Caco-2 (cell line): Measurements from ENCODE around the gene SLC7A8. TPM values are rescaled to one million over a fixed set of nuclear protein-coding genes. Genes with fewer than 3 reads are reported as not detected.

Source experiments
- BruUV-seq: library from RNA; stranded (reverse); fragments of 400-500 nt; replicated peaks from 2 replicates; lab custom pipeline; 2021; lab: Mats Ljungman, UMichigan
- CTCF ChIA-PET: fragments of 300-600 bp; sonication (Branson Sonifier 250); formaldehyde crosslinking; loops from one replicate; lab custom pipeline; 2022; ENCODE audit warnings: antibody characterized with exemption; lab: Charles Lee
- POLR2A ChIA-PET: fragments of 300-600 bp; sonication (Branson Sonifier 250); formaldehyde crosslinking; loops from one replicate; lab custom pipeline; 2022; ENCODE audit warnings: antibody characterized with exemption; lab: Charles Lee
- DNase-seq, 2 experiments: peaks; one replicate each; pipeline versions ENCODE4 v3.0.0 to v3.0.0-alpha.2; 2020 to 2022
- H3K27me3 ChIP-seq: replicated peaks from 2 replicates; pipeline ENCODE4 v1.6.0; 2011; ENCODE audit warnings: low read length; ENCODE audit not compliant: control insufficient read depth, insufficient read depth
- H3K36me3 ChIP-seq: 2 replicates; pipeline ENCODE4 v1.5.1; 2011; ENCODE audit warnings: low read length; ENCODE audit not compliant: control insufficient read depth, insufficient read depth
- H3K4me1 ChIP-seq: fragments of 250-450 bp; sonication (Bioruptor Pico); 2 replicates; pipeline ENCODE4 v1.5.1; 2020; ENCODE audit warnings: mild to moderate bottlenecking
- H3K4me3 ChIP-seq: 2 replicates; pipeline ENCODE4 v1.5.1; 2011; ENCODE audit warnings: low read depth, mild to moderate bottlenecking, control low read depth, low read length
- H3K9me3 ChIP-seq: fragments of 250-450 bp; sonication (Bioruptor Pico); 2 replicates; pipeline ENCODE4 v1.5.1; 2020; ENCODE audit warnings: mild to moderate bottlenecking, moderate library complexity
- H3K27ac Mint-ChIP-seq: one replicate; pipeline ENCODE4 v1.8.0; 2022; ENCODE audit warnings: mixed read lengths; ENCODE audit not compliant: unreplicated experiment
- H3K27me3 Mint-ChIP-seq: one replicate; pipeline ENCODE4 v1.8.0; 2022; ENCODE audit warnings: mixed read lengths; ENCODE audit not compliant: insufficient read depth, unreplicated experiment
- H3K36me3 Mint-ChIP-seq: one replicate; pipeline ENCODE4 v1.8.0; 2022; ENCODE audit warnings: mild to moderate bottlenecking, mixed read lengths; ENCODE audit not compliant: insufficient read depth, unreplicated experiment
- H3K4me1 Mint-ChIP-seq: one replicate; pipeline ENCODE4 v1.8.0; 2022; ENCODE audit warnings: low read depth, mixed read lengths; ENCODE audit not compliant: unreplicated experiment
- H3K4me3 Mint-ChIP-seq: one replicate; pipeline ENCODE4 v1.8.0; 2022; ENCODE audit warnings: mild to moderate bottlenecking, moderate library complexity, mixed read lengths; ENCODE audit not compliant: unreplicated experiment
- H3K9me3 Mint-ChIP-seq: one replicate; pipeline ENCODE4 v1.8.0; 2022; ENCODE audit warnings: mixed read lengths; ENCODE audit not compliant: unreplicated experiment
- intact Hi-C: fragments of 100-400 bp; cut with micrococcal nuclease; formaldehyde crosslinking; loops from one replicate; pipeline ENCODE4 v1.10.0; 2022; ENCODE audit not compliant: unreplicated experiment
- total RNA-seq: library from RNA; stranded (reverse); gene quantifications from 2 replicates; pipeline ENCODE4 v1.2.3, GENCODE V29; 2022
- TF ChIP-seq, protein P1 (sequence below), 2 experiments: fragments of 200-600 bp in 1 of 2; IDR thresholded peaks; 1 replicate in 1 of 2; 2 replicates in 1 of 2; pipeline versions ENCODE4 v1.5.1 to v1.8.0; 2011 to 2022; ENCODE audit warnings: antibody characterized with exemption in 1 of 2, control low read depth in 1 of 2, inconsistent platforms in 1 of 2, low read depth in 1 of 2, low read length in 1 of 2, mild to moderate bottlenecking in 1 of 2, moderate library complexity in 1 of 2; ENCODE audit not compliant: insufficient read depth in 1 of 2, severe bottlenecking in 1 of 2, unreplicated experiment in 1 of 2

The SLC7A8 gene
- total RNA-seq, 1 experiment from 2014 or later, result 26.9 TPM

DNA sequence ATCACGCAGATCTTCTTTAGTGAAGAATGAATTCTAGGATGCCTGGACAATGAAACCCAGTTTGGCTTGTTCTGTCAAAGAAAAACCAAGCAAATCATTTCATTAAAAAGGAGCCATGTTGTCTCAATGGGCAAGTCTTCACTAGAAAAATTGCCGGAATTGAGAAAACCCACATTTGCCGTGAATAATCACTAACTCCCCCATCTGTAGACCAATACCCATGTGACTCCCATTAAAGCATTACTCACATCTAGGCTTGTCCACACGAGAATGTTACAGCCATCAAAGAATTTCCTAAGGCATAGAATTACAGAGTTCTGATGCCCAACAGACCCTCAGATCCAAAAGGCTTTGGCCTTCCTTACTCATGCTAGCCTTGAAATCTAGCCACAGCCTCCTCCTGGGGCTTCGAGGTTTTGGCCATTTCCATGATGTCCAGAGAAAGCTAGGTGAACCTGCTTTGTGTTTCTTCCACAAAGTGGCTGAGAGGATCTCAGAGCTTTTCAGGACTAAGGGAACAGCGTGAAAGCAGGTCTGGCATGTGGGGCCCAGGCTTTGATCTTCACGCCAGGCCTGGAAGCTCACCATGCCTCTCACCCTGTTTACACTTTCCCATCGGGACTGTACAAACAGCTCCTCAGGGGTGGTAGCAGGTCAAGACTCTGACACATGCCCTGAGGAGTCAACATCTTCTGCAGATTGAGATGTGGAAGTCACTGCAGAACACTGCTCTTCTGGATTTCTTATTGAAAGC, 12.1 kb downstream of the SLC7A8 start:
- Mint-ChIP-seq H3K27me3 (no peaks in the 10 kb centered on the region), H3K4me3 (no peak overlapping the region), H3K9me3 (no peaks in the 10 kb centered on the region), H3K36me3 (peaks cover 14% of the 10 kb centered on the region), H3K27ac (peak overlapping the region; percentile 77), H3K4me1 (peaks cover 55% of the 10 kb centered on the region)
- H3K4me1 ChIP-seq, result peaks cover 70% of the 10 kb centered on the region
- intact Hi-C loops, result no loop called here
- DNase-seq, result peak; percentile 41 to 65
- TF ChIP-seq, protein P1, sequence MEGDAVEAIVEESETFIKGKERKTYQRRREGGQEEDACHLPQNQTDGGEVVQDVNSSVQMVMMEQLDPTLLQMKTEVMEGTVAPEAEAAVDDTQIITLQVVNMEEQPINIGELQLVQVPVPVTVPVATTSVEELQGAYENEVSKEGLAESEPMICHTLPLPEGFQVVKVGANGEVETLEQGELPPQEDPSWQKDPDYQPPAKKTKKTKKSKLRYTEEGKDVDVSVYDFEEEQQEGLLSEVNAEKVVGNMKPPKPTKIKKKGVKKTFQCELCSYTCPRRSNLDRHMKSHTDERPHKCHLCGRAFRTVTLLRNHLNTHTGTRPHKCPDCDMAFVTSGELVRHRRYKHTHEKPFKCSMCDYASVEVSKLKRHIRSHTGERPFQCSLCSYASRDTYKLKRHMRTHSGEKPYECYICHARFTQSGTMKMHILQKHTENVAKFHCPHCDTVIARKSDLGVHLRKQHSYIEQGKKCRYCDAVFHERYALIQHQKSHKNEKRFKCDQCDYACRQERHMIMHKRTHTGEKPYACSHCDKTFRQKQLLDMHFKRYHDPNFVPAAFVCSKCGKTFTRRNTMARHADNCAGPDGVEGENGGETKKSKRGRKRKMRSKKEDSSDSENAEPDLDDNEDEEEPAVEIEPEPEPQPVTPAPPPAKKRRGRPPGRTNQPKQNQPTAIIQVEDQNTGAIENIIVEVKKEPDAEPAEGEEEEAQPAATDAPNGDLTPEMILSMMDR (IDR thresholded peaks at IDR 0.05; ENCODE audit: insufficient read depth in 1 of 2, low read depth in 1 of 2, low read length in 1 of 2, severe bottlenecking in 1 of 2, unreplicated experiment in 1 of 2), result no peak
- no peaks in the 10 kb centered on the region for H3K36me3 ChIP-seq
- no peak overlapping the region for H3K4me3 ChIP-seq
- H3K27me3 ChIP-seq, result no peaks in the 10 kb centered on the region
- no peaks in the 10 kb centered on the region for H3K9me3 ChIP-seq
- ChIA-PET POLR2A (no interaction called here), CTCF (interaction anchor here (2.3 kb wide), 1 partner anchor 51 kb away, joined by 11 read pairs; no protein-coding TSS in a partner anchor)
- BruUV-seq, result no TSS peak

DNA sequence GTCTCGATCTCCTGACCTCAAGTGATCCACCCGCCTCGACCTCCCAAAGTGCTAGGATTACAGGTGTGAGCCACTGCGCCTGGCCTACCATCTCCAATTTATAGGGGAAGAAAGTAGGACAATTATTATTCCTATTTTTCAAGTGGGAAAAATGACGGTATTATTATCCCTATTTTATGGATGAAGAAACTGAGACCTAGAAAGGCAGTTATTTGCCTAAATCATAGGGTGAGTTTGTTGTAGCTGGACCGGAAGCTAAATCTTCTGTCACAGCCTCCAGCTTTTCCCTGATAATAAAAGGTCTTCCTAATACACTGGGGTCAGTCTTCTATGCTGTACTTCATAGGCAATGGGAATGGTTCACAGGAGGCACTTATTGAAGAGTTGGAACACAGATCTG, 13.8 kb downstream of the SLC7A8 start:
- Mint-ChIP-seq H3K36me3 (peaks cover 15% of the 10 kb centered on the region), H3K4me1 (peaks cover 51% of the 10 kb centered on the region), H3K4me3 (no peak overlapping the region), H3K9me3 (no peaks in the 10 kb centered on the region), H3K27ac (no peak overlapping the region), H3K27me3 (no peaks in the 10 kb centered on the region)
- CTCF ChIA-PET, result interaction anchor here (2.3 kb wide), 1 partner anchor 49 kb away, joined by 11 read pairs; no protein-coding TSS in a partner anchor
- BruUV-seq, result no TSS peak
- H3K4me3 ChIP-seq, result no peak overlapping the region
- no peaks in the 10 kb centered on the region; the same call in 1 of the 2 replicates for H3K36me3 ChIP-seq
- no peaks in the 10 kb centered on the region for H3K9me3 ChIP-seq
- POLR2A ChIA-PET, result no interaction called here
- H3K4me1 ChIP-seq, result peaks cover 56% of the 10 kb centered on the region
- no peaks in the 10 kb centered on the region for H3K27me3 ChIP-seq
- DNase-seq, result no peak
- TF ChIP-seq, protein P1 (IDR thresholded peaks at IDR 0.05; ENCODE audit: insufficient read depth in 1 of 2, low read depth in 1 of 2, low read length in 1 of 2, severe bottlenecking in 1 of 2, unreplicated experiment in 1 of 2), result no peak
- intact Hi-C loops, result no loop called here

- BruUV-seq, result no TSS peak
- H3K9me3 Mint-ChIP-seq, result no peaks in the 10 kb centered on the region
- no peak overlapping the region for H3K4me3 ChIP-seq
- peaks cover 48% of the 10 kb centered on the region for H3K4me1 ChIP-seq
- ChIA-PET POLR2A (interaction anchor here (0.6 kb wide), 1 partner anchor 169 kb away, joined by 6 read pairs; no protein-coding TSS in a partner anchor), CTCF (interaction anchor here (2.3 kb wide), 1 partner anchor 48 kb away, joined by 11 read pairs; no protein-coding TSS in a partner anchor)
- peak overlapping the region; percentile 53 for H3K27ac Mint-ChIP-seq
- peaks cover 17% of the 10 kb centered on the region for H3K36me3 Mint-ChIP-seq
- H3K36me3 ChIP-seq, result no peaks in the 10 kb centered on the region; the same call in 1 of the 2 replicates
- DNase-seq, result no peak
- H3K4me3 Mint-ChIP-seq, result no peak overlapping the region
- peaks cover 45% of the 10 kb centered on the region for H3K4me1 Mint-ChIP-seq
- H3K27me3 Mint-ChIP-seq, result no peaks in the 10 kb centered on the region
- intact Hi-C loops, result no loop called here
- no peaks in the 10 kb centered on the region for H3K9me3 ChIP-seq
- H3K27me3 ChIP-seq, result no peaks in the 10 kb centered on the region
- TF ChIP-seq, protein P1 (IDR thresholded peaks at IDR 0.05; ENCODE audit: insufficient read depth in 1 of 2, low read depth in 1 of 2, low read length in 1 of 2, severe bottlenecking in 1 of 2, unreplicated experiment in 1 of 2), result no peak
These were observed 15.2 kb downstream of the SLC7A8 start for GRCh38 chr14:23168246-23168645.
